Right atrium auricular region (tissue), 2 donors: ENCODE data around the gene C10orf105. TPM values are rescaled to one million over a fixed set of nuclear protein-coding genes. Genes with fewer than 3 reads are reported as not detected.

Experiments
- DNase-seq: peaks from one replicate; pipeline ENCODE4 v3.0.0-alpha.2; 2019; ENCODE audit warnings: low spot score
- H3K27ac ChIP-seq, 2 donors: fragments of 200-600 bp; sonication (generic); 1 replicate in 1 of 2; 2 replicates in 1 of 2; pipeline ENCODE4 v1.5.1; 2016 to 2019
- H3K27me3 ChIP-seq, 2 donors: fragments of 200-600 bp; sonication (generic); one replicate each; pipeline versions ENCODE4 v1.5.1 to v1.6.0; 2017 to 2019
- H3K36me3 ChIP-seq: fragments of 200-600 bp; sonication (generic); one replicate; pipeline ENCODE4 v1.5.1; 2016
- H3K4me1 ChIP-seq, 2 donors: fragments of 200-600 bp; sonication (generic); one replicate each; pipeline versions ENCODE4 v1.5.1 to v1.6.0; 2017 to 2019
- H3K4me3 ChIP-seq, 2 donors: fragments of 200-600 bp; sonication (generic); 1 replicate in 1 of 2; 2 replicates in 1 of 2; pipeline ENCODE4 v1.5.1; 2017 to 2019; ENCODE audit warnings: mild to moderate bottlenecking in 1 of 2, moderate library complexity in 1 of 2
- H3K9me3 ChIP-seq, 2 donors: fragments of 200-600 bp; sonication (generic); one replicate each; pipeline ENCODE4 v1.5.1; 2019
- total RNA-seq, 2 donors: library from RNA; depleted of rRNA; stranded (reverse); fragments of >200 nt; gene quantifications; one replicate each; pipeline ENCODE4 v1.1.0, GENCODE V29; 2016
- TF ChIP-seq, protein P1 (sequence below), 2 donors: fragments of 200-600 bp; sonication (generic); IDR thresholded peaks; one replicate each; pipeline ENCODE4 v1.5.1; 2019; ENCODE audit warnings: antibody characterized with exemption in 2 of 2

Gene C10orf105
- total RNA-seq, 2 donors from 2014 or later = 1.3 TPM; not detected in 1

- peaks cover 0 to 7% of the 10 kb centered on the region in 2 donors for H3K9me3 ChIP-seq
- H3K4me1 ChIP-seq = peaks cover 0 to 27% of the 10 kb centered on the region in 2 donors
- no peaks in the 10 kb centered on the region for H3K36me3 ChIP-seq
- H3K4me3 ChIP-seq = no peak overlapping the region
- no peaks in the 10 kb centered on the region for H3K27me3 ChIP-seq
- no peak overlapping the region for H3K27ac ChIP-seq
- no peak for DNase-seq
- TF ChIP-seq, protein P1, sequence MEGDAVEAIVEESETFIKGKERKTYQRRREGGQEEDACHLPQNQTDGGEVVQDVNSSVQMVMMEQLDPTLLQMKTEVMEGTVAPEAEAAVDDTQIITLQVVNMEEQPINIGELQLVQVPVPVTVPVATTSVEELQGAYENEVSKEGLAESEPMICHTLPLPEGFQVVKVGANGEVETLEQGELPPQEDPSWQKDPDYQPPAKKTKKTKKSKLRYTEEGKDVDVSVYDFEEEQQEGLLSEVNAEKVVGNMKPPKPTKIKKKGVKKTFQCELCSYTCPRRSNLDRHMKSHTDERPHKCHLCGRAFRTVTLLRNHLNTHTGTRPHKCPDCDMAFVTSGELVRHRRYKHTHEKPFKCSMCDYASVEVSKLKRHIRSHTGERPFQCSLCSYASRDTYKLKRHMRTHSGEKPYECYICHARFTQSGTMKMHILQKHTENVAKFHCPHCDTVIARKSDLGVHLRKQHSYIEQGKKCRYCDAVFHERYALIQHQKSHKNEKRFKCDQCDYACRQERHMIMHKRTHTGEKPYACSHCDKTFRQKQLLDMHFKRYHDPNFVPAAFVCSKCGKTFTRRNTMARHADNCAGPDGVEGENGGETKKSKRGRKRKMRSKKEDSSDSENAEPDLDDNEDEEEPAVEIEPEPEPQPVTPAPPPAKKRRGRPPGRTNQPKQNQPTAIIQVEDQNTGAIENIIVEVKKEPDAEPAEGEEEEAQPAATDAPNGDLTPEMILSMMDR (IDR thresholded peaks at IDR 0.05) = no peak
Observed at GRCh38 chr10:71691405-71691804, 28.2 kb downstream of the C10orf105 start.

DNA sequence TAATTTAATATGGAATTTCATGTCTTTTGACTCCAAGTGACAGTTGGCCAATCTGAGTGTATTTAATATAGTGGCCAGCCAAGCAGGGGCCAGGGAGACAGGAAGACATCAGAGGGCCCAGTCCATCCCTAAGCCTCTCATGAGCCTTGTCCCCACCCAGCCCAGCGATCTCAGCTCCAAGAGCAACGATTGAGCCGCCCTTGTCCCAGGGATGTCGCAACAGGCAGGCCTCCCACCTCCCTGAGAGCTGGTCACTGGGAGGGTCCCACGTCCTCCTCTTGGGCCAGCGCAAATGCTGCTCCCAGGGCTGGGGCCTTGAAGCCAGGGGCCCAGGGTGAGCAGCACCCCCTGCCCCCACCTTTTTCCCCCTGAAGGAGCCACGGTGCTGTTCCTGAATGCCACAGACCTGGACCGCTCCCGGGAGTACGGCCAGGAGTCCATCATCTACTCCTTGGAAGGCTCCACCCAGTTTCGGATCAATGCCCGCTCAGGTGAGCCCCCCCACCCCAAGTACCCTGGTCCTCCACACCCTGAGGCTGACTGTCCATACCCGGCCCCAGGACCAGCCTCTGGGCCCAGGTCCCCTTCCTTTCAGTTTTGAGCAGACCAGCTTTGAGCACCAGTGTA is 29.4 kb downstream of the C10orf105 start:
- H3K9me3 ChIP-seq = peaks cover 0 to 7% of the 10 kb centered on the region in 2 donors
- H3K4me3 ChIP-seq = no peak overlapping the region
- no peaks in the 10 kb centered on the region for H3K36me3 ChIP-seq
- TF ChIP-seq, protein P1 (IDR thresholded peaks at IDR 0.05) = no peak
- H3K4me1 ChIP-seq = peaks cover 0 to 26% of the 10 kb centered on the region in 2 donors
- no peak overlapping the region for H3K27ac ChIP-seq
- no peak for DNase-seq
- H3K27me3 ChIP-seq = no peaks in the 10 kb centered on the region

DNA sequence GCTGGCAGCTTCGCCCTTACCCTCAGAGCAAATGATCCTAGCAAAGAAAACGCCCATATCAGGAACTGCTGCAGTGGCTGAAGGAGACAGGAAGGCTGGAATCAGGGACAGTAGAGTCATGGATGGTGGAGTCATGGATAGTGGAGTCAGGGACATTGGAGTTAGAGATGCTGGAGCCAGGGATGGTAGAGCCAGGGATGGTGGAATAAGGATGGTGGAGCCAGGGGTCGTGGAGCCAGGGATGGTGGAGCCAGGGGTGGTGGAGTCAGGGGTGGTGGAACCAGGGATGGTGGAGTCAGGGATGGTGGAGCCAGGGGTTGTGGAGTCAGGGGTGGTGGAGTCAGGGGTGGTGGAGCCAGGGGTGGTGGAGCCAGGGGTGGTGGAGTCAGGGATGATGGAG is 31.3 kb downstream of the C10orf105 start:
- Histone ChIP-seq H3K27ac (no peak overlapping the region), H3K9me3 (peaks cover 0 to 7% of the 10 kb centered on the region in 2 donors), H3K4me3 (no peak overlapping the region), H3K4me1 (peaks cover 0 to 27% of the 10 kb centered on the region in 2 donors), H3K27me3 (no peaks in the 10 kb centered on the region), H3K36me3 (no peaks in the 10 kb centered on the region)
- no peak for DNase-seq
- TF ChIP-seq, protein P1 (IDR thresholded peaks at IDR 0.05) = no peak

DNA sequence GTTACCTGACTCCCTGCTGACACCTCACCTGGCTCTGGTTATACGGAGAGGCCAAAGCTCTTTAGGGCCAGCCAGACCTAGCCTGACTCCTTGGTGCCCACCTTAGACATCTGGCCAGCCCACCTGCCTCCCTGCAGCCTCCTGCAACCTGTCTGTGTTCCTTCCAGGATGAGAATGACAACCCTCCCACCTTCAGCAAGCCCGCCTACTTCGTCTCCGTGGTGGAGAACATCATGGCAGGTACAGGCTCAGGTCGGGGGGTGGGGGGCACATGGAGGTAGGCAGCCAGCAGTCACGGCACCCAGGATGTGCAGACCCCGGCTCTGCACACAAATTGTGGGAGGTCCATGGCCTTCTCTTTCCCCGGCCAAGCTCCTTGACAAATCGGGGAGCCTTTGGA is 32.1 kb downstream of the C10orf105 start:
- H3K27me3 ChIP-seq = no peaks in the 10 kb centered on the region
- no peak overlapping the region for H3K27ac ChIP-seq
- H3K4me3 ChIP-seq = no peak overlapping the region
- peaks cover 0 to 29% of the 10 kb centered on the region in 2 donors for H3K4me1 ChIP-seq
- peaks cover 0 to 7% of the 10 kb centered on the region in 2 donors for H3K9me3 ChIP-seq
- no peak for DNase-seq
- TF ChIP-seq, protein P1 (IDR thresholded peaks at IDR 0.05) = no peak
- no peaks in the 10 kb centered on the region for H3K36me3 ChIP-seq

DNA sequence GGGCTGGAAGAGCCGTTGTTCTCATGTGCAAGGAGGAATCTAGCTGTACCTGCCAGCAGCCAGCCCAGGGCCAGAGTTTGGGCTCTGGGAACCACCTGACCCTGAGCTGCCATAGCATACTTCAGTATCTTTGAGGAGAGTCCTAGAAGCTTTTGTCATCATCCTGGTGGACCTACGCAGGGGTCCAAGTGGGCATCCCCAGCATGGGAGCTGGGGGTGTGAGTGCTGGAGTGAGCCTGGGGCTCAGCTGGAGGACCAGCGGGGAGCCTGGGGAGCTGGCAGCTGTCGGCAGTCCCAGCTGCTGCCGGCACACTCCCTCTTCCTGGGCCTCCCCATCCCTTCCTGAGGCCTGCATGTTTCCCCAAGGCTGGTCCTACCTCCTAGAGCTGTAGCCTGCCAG is 32.5 kb downstream of the C10orf105 start:
- Histone ChIP-seq H3K36me3 (no peaks in the 10 kb centered on the region), H3K27me3 (no peaks in the 10 kb centered on the region), H3K9me3 (peaks cover 0 to 7% of the 10 kb centered on the region in 2 donors), H3K4me1 (peaks cover 0 to 29% of the 10 kb centered on the region in 2 donors), H3K4me3 (no peak overlapping the region), H3K27ac (no peak overlapping the region)
- DNase-seq = no peak
- TF ChIP-seq, protein P1 (IDR thresholded peaks at IDR 0.05) = no peak
